Activated CD4-positive, alpha-beta T cell treated with anti-CD3 and anti-CD28 coated beads, Interleukin-2, Interleukin-4, amounts not matched to agents 100 ng/mL and 50 ng/mL, durations not matched to agents 16 hours and 8 hours (primary cell): ENCODE data around the gene ELN.
"Not testable (repeated sequence)": the region's sequence is repeated elsewhere in the genome, so short reads cannot be mapped to it uniquely, and the experiment has no call there.

Experiments used
- DNase-seq: peaks from one replicate; pipeline ENCODE4 v3.0.0-alpha.2; 2020; ENCODE audit warnings: low spot score

ELN gene

DNA sequence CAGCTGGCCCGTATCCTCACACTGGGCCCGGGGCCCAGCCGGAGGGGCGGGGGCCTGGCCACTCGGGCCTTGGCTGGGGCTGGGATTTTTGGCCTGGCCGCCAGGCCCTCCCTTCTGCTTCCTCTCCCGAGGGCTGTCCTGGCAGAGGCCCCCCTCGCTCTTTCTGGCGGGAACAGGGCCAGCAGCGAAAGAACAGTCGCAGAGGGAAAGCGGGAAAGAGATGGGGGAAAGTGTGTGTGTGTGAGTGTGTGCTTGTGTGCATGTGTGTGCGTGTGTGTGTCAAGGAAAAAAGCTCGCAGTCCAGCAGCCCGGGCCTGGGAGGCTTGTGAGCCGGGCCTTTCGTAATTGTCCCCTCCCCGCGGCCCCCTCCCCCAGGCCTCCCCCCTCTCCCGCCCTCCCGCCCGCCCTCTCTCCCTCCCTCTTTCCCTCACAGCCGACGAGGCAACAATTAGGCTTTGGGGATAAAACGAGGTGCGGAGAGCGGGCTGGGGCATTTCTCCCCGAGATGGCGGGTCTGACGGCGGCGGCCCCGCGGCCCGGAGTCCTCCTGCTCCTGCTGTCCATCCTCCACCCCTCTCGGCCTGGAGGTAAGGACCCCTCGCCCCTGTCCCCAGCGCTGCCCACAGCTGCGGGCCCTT, at the start of gene ELN:
TSS of gene ELN (plus strand) at position 491 of the 638 bp plus-strand sequence. CDS start at position 506, 15 bp downstream.
- DNase-seq = no peak

GRCh38 chr7:73978661-73979563, 49.1 kb upstream of the ELN start:
- peak; percentile 27 for DNase-seq

- DNase-seq = not testable (repeated sequence)
These were observed 48.3 kb upstream of the ELN start for GRCh38 chr7:73979656-73980055.

DNA sequence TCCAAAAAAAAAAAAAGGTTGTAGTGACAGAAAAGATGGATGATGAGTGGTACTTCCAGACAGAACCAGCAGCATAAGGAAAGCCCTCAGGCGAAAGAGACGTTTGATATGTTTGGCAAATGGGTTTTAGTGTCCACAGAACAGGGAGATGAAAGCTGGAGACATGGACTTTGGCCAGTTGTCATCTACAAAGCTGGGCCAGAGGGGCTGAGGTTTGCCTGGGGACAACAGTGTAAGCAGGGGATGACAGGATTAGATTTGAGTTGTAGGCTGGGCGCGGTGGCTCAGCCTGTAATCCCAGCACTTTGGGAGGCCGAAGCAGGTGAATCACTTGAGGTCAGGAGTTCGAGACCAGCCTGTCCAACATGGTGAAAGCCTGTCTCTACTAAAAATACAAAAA, 47.8 kb upstream of the ELN start:
- DNase-seq = no peak

- DNase-seq = no peak
These were observed 46.0 kb upstream of the ELN start for GRCh38 chr7:73981933-73982332.

DNA sequence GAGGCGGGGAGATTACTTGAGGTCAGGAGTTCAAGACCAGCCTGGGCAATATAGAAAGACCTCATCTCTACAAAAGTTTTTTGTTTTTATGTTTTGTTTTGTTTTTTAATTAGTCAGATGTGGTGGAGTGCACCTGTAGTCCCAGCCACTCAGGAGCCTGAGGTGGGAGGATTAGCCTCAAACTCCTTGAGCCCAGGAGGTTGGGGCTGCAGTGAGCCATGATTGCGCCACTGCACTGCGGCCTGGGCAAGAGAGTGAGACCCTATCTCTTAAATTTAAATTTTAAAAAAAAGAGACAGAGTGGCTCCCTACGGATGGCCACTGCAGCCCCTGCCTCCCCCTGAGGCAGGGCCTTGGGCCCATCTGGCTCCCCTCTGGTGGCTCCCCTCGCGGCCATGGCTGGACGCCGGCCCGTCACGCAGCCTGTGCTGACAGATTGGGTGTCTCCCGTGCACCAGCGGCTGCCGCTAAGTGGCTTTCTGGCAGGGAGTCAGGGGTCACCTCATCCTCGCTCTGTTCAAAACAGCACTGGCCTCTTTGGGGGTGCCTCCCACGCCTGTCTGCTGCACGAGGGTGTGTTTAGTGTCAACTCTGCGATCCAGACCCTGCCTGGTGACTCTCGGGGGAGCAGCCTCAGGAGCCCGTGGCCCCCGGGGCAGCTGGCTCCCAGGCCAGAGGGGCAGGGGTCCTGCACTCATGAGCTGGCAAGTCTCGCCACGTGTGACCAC, 44.4 kb upstream of the ELN start:
- no peak for DNase-seq

DNA sequence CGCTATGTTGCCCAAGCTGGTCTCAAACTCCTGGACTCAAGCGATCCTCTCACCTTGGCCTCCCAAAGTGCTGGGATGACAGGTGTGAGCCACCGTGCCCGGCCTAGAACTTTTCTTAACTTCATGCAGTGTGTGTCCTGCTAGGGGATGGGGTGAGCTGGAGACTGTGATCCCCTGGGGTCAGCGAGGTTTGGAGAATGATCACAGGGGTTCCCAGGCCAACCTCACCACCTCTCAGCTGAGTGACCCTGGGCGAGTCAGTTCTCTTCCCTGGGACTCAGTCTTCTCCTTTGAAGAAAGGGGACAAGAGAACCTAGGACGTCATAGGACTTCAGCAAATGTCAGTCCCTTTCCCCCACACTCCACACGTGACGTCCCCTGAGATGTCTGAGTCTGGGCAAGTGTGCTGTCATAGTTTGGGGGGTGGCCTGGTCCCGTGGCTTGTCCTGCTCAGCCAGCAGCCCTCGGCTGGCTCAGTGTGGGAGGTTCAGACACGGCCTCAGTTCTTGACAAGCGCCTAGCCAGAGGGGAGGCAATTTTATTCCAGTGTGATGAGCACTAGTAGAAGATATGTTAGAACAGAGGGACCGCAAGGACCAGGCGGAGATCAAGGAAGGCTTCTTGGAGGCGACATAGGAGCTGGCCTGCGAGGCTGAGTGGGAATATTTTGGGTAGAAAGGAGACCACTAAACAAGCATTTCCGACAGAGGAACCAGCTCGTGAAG, 43.3 kb upstream of the ELN start:
- no peak for DNase-seq

- DNase-seq = no peak
These were observed 42.2 kb upstream of the ELN start for GRCh38 chr7:73985737-73986141.

- no peak for DNase-seq
These were observed 41.8 kb upstream of the ELN start for GRCh38 chr7:73986158-73986631.

GRCh38 chr7:73987298-73987697, 40.7 kb upstream of the ELN start:
- no peak for DNase-seq

- DNase-seq = no peak
These were observed 39.8 kb upstream of the ELN start for GRCh38 chr7:73988197-73988596.

DNA sequence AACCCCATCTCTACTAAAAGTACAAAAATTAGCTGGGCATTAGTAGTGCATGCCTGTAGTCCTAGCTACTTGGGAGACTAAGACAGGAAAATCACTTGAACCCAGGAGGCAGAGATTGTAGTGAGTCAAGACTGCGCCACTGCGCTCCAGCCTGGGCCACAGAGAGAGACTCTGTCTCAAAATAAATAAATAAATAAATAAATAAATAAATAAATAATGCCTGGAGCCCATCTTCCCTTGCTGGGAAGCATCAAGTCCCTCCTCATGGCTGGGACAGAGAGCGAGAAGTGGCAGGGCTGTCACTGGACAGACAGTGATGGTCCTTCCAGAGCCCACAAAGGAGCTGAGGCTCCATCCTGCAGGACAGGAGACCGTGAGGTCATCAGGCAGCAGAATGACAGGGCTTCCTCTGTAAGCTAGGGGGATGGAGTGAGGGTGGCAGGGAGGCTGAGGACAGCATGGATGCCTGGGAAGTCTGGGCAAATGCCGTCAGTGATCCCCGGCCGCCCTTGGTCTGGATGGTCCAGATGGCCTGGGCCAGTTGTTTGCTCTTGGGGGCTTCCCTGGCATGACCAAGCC, 36.4 kb upstream of the ELN start:
- no peak for DNase-seq

- no peak for DNase-seq
These were observed 35.8 kb upstream of the ELN start for GRCh38 chr7:73992101-73992562.

- no peak for DNase-seq
These were observed 34.0 kb upstream of the ELN start for GRCh38 chr7:73994023-73994422.

DNA sequence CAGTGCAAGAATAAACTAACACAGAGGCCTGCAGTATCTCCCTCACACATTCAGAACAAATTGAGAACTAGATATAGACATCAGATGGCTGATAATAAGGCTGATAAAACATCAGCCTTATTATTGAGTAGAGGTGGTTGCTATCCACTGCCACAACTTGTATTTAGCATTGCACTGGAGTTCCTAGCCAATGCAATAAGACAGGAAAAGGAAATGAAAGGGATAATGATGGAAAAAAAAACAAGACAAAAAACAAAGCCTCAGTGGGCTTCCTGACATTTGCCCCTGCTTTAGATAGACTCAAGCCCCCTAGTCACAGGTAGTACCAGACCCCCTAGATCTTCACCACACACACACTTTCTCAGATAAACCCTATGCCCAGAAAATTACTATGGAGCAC, 33.2 kb upstream of the ELN start:
- no peak for DNase-seq

GRCh38 chr7:73995330-73995729, 32.6 kb upstream of the ELN start:
- no peak for DNase-seq

GRCh38 chr7:73995821-73996511, 32.0 kb upstream of the ELN start:
- DNase-seq = no peak

GRCh38 chr7:73997056-73997455, 30.9 kb upstream of the ELN start:
- DNase-seq = no peak

DNA sequence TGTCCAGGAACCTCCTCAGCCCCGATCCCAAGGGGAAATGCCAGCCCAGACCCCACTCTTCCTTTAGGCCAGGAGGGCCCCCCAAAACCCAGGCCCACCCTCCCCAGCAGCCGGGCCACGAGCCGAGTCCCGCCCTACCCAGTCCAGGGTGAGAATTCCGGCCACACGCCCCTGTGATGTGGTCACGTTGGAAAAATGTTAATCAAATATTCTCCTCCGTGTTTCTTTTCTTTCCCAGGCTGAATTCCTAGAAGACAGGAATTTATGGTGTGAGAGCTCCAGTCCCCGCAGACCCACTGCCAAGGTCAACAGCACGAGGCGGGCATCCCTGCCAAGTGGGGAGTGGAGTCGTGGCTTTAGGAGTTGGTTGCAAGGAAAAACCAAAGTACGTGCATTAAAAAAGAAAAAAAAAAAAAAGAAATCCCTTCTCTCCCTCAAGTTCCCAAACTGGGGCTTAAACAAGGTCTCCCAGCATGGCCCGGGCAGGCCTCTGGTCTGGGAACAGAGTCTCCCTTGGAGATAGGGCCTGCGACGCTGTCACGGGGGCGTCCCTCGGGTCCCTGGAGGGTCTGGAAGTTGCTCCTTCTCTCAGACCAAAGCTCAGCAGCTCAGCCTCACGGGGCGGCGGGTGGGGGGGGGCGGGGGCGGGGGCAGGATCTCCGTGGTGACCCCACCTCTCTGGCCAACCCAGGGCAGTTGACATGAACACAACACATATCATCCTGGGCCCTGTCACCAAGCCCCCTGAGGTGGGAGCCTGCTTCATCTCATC, 28.1 kb upstream of the ELN start:
- DNase-seq = no peak
